GM15510 (cell line): ENCODE results near the gene C2orf68.

ENCODE experiments used
- POLR2A ChIP-seq: IDR thresholded peaks from 3 replicates; pipeline ENCODE4 v1.6.1; 2011; ENCODE audit warnings: borderline replicate concordance; ENCODE audit not compliant: insufficient read length; ENCODE audit errors: extremely low read depth

The C2orf68 gene, protein sequence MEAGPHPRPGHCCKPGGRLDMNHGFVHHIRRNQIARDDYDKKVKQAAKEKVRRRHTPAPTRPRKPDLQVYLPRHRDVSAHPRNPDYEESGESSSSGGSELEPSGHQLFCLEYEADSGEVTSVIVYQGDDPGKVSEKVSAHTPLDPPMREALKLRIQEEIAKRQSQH

DNA sequence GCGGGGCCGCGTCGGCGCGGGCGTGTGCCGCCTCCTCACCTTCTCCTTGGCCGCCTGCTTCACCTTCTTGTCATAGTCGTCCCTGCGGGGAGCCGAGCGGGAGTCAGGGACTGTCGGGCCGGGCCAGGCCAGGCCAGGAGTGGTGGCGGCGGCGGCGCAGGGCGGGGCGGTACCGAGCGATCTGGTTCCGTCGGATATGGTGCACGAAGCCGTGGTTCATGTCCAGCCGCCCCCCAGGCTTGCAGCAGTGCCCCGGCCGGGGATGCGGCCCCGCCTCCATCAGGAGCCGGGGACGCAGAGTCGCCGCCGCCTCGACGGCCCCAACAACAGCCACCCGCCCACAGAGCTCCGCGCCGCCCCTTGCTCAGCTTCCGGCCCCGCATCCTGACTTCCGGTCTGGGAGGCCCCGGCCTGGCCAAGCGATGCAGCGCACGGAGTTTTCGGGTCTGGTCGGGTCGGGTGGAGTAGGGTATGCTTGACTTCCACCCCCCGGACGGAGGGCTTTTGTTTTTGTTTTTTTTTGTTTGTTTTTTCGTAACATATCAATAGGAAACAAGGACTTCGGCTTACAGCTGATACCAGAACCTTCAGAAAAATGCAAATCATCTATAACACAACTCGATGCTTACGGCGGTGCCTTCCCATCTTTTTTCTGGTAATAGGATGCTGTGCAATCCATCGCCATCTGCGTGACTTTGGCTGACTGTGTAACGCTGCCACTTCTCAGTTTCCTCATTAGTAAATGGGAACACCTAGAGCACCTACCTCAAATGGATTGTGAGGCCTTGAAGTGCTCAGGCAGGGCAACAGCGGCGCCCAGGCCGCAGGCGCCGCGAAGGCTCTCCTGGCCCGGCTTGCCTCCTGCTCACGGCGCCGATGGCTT is at the start of gene C2orf68:
TSS of gene C2orf68 (minus strand) at position 362 of the 883 bp plus-strand sequence. CDS start at position 280, 82 bp downstream.
- TF ChIP-seq POLR2A: peak; percentile 94

DNA sequence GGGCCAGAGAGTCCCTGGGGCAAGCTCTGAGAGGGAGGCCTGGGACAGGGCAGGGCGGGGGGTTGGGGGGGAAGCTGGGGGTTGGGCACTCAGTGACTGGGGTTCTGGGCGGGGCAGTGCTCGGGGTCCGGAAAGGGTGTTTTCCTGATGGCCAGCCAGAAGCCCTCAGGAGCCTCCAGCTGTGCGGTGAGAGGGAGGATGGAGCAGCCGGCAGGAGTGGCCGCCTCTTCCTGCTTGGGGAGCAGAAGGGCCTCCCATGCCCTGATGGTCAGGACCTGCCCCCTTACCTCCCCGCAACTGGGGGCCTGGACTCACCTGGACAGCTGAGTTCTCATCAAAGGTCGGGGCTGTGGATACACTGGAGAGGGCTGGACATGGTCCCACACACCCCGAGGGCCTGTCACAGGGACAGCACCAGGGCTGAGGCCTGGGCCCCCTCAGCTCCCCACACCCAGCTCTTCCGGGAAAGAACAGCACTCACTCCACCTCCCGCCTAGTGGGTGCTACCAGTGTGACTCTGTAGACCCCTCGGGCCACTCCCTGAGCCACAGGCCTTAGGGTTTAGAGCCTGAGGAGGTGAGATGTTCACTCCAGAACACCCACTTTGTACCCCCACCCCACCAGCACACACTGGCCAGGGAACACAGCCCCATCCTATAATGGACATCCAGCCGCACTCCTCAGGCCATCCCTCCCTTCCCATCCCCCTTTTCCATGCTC is 49.4 kb upstream of the C2orf68 start:
- TF ChIP-seq POLR2A: no peak

DNA sequence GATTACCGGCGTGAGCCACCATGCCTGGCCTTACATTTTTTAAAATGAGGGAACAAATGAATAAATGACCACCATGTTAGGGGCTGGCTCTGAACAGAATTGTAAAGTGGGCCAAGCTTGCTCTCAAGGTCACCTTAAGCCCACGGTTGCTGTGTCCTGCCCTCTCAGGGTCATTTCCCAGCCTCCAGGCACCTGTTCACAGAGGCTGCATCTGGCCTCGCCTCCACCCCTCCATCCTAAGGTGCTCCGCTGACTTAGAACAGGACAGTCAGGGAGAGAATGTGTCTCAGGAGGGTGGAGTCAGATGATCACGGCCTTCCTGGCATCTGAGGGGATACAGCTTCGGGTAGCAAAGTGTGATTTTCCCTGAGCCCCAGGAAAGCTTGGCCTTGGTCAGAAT is 48.9 kb upstream of the C2orf68 start:
- TF ChIP-seq POLR2A: no peak

DNA sequence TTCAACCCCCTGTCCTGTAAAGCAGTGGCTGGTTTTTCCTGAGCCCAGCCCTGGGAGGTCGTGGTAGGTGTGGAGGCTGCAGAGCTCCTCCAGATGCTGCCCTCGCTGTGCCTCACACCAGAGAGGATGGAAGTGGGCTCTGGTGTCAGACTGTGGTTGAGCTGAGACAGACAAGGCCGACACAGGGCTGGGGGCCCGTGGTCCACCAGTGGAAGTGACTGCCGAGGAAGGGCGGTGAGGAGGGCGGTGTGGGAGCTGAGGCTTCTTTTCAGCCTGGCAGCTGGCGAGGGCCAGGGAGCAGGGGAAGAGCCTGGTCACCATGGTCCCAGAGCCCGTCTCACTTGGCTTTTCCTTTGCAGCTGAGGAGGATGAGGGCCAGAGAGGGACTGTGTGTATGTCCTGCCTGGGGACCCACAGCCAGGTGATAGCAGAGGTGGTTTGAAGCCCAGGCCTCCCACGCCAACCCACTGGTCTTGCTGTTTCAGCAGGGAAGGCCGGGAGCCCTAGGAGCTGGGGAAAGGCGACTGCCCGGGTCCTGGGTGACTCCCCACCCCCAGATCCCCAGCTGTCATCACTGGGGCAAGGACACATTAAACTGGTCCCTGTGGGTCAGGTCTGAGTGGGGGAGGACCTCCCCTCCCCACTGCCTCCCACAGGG is 47.6 kb upstream of the C2orf68 start:
- TF ChIP-seq POLR2A: no peak

DNA sequence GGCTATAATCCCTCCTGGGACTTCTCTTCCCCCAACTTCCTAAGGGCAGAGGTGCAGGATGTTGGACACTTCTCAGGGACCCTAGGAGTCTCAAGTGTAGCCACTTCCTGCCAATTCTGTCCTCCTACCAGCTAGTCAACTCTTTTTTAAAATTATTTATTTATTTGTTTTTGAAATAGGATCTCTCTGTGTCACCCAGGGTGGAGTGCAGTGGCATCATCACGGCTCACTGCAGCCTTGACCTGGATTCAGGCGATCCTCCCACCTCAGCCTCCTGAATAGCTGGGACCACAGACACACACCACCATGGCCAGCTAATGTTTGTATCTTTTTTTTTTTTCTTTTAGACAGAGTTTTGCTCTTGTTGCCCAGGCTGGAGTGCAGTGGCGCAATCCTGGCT is 44.6 kb upstream of the C2orf68 start:
- TF ChIP-seq POLR2A: no peak

DNA sequence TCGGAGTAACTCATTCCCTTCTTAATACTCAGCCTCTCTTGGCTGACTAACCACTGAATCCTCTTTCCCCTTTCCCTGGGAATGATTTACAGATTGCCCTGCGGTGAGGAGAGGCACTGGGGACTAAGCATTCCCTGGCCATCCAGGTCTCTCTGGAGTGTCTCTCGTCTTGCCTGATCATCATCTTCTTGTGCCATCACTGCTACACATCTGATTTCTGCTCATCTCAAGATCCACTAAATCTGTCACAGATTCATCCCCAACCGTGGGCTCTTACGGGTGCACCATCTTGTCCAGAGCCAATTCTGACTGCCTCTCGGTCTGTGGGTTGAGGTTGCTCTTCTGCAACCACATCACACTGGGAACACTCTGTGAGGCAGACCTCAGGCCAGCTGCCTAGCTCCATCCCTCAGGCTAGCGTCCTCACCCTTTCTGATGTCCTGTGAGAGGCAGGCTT is 44.1 kb upstream of the C2orf68 start:
- TF ChIP-seq POLR2A: no peak

DNA sequence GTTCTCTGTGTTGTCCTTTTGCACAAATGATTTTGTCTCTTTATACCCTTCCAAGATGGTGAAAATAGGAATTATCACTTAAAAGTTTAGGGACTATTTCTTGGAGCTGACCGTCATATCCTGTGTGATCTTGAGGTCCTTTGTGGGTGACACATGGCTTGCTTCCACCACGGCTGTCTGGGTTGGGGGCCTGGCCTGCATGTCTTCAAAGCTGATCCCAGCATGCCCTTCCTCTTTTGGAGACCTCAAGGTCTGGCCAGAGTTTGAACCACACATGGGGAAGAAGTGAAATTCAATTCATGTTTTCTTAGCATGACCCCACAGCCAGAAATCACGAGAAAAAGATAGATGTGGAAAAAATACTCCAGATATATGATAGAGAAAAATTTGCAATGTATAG is 42.1 kb upstream of the C2orf68 start:
- TF ChIP-seq POLR2A: no peak

DNA sequence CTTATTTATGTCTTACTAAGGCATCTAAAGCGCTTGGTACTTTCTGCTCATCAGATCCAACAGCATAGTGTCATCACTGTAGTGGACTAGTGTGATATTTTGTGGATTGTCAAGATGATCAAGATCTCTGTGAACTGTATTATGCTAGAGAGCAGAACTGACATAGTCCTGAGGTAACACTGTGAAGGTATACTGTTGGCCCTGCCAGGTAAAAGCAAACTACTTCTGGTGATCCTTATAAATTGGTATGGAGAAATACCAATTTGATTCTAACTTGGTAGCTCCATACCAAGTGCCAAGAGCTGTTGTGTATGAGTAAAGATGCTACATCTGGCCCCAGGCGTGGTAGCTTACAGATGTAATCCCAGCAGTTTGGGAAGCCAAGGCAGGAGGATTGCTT is 40.2 kb upstream of the C2orf68 start:
- no peak for TF ChIP-seq POLR2A

DNA sequence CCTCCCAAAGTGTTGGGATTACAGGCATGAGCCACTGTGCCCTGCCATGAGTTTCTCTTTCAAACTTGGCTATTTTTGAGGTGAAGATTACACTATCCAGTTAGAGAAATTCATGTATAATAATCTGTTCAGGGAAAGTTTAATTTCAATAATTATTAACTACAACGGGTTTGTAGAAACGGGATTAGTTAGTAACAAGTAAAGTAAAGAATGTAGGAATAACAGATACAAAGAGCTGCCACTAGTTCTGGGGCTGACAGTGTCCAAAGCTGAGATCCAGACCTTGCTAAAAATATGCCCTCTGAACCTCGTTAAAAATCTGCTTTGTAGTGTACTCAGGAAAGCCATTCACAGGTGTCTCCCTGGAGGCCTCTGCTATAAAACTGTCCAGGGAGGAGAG is 39.2 kb upstream of the C2orf68 start:
- no peak for TF ChIP-seq POLR2A

DNA sequence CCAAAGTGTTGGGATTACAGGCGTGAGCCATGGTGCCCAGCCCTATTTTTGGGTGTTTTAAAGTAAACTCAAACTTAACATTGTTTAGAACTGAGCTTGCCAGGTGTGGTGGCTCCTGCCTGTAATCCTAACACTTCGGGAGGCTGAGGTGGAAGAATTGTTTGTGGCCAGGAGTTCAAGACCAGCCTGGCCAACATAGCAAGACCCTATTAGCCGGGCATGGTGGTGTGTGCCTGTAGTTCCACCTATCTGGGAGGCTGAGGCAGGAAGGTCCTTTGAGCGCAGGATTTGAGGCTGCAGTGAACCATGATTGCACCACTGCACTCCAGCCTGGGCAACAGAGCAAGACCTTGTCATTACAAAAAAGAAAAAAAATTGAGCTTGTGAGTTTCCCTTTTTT is 38.6 kb upstream of the C2orf68 start:
- no peak for TF ChIP-seq POLR2A

DNA sequence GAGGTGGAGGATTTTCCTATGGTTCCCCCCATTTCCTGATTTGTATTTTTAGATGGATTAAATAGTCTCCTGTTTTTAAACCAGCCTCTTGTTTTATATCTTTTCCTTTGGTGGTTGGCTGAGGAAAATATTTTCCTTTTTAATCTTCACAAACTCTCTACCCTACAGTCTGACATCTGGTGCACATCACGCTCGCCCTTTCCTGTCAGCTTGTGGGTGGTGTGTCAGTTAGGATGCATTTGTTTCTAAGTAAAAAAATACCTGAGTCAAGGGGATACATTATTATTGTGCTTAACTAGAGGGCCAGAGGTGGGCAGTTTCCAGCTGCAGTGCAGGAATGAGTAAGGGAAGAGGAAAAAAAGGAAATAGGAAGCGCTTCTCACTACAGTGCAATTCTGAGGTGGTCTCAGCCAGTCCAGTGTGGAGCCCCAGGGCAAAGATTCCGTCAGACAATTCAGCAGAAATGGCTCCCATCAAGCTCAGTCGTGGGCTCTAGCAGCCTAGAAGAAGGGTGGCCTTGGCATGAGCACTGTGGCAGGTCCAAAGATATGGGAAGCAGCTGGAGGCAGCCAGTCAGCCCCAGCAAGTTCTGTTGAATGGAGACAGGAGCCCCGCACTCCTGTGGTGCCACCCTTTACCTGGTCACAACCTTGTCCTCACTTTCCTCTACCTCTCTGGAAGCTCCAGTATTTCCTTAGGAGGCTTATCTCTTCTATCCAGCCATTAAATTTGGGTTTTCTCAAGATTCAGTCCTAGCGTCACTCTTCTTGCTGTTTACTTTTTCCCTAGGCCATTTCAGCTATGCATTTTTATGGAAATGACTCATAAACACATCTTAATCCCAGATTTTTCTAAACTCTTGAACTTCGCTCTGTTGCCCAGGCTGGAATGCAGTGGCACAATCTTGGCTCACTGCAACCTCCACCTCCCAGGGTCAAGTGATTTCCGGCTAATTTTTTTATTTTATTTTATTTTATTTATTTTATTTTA is 37.6 kb upstream of the C2orf68 start:
- TF ChIP-seq POLR2A: no peak

DNA sequence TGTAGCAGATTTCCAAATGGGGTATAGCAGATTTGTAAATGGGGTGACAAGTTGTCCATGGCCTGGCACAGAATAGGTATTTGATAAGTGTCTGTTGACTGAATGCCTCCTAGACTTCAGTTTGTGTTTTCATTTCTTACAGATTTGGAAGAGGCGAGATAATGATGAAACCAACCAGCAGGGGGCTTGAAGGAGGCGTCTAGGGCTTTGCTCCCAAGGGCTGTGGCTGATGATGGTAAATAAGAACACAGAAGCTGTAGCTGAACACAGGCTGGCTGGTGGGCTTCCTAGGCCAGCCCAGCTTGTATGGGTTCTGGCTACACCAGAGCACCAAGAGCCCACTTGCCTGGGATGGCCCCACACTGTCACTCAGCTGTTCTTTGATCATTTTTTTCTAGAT is 36.8 kb upstream of the C2orf68 start:
- no peak for TF ChIP-seq POLR2A

DNA sequence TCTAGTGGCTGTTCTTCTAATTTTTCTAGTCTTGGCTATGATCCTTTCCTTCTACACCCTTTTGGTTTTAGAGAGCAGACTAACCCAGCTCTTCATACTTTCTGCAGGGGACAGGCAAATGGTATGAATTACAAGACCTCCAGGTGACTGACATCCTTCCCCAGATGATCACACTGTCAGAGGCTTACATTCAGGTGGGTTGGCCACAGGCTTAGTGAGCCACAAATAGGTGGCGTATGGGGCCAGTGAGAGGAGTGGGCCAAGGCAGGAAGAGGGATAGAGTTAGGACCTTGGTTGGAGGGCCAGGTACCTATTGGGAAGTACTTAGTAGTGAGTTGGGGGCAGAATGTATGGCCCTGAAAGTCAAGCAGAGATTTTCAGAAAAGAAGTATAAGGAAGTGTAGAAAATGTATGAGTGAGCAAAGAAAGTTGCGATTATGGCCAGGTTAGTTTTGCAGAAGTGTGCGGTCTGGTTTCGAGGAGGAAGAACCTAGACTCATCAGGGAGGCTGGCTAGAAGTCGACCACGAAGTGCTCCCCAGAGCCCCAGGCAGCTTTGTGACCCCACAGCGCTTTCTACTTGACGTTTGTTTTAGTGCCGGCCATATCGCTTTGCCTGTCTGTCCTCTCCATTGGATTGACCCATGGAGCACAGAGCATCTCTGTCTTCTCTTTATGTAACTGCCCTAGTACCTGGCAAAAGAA is 36.1 kb upstream of the C2orf68 start:
- TF ChIP-seq POLR2A: no peak
